A549 (cell line): ENCODE data around the gene HTR2B. TPM values are rescaled to one million over a fixed set of nuclear protein-coding genes. Genes with fewer than 3 reads are reported as not detected.
A peak's percentile ranks its signal among the peaks of the same experiment; 100 is the strongest.

Source experiments
- ATAC-seq, 2 experiments: fragments of 200-7000 bp in 1 of 2; fragments of >200 bp in 1 of 2; cut with Nextera tagmentation in 1 of 2; cut with Tn5 transposase in 1 of 2; 3 replicates each; pipeline versions ENCODE4 v1.8.0 to v1.9.1; 2018 to 2020; ENCODE audit warnings: mild to moderate bottlenecking in 1 of 2, moderate library complexity in 1 of 2
- CTCF ChIA-PET: fragments of 300-600 bp; sonication (Branson Sonifier 250); formaldehyde crosslinking; extraction: SDS; loops from one replicate; lab custom pipeline; 2021; ENCODE audit warnings: antibody characterized with exemption, inconsistent platforms; lab: Yijun Ruan, JAX
- POLR2A ChIA-PET: fragments of 350-600 bp; formaldehyde crosslinking; extraction: SDS; loops from one replicate; lab custom pipeline; 2021; ENCODE audit warnings: antibody characterized with exemption, inconsistent platforms; lab: Yijun Ruan, JAX
- DNase-seq, 2 experiments: peaks; one replicate each; pipeline versions ENCODE4 v3.0.0 to v3.0.0-alpha.2; 2011 to 2016; ENCODE audit warnings: low read depth in 1 of 2, low spot score in 1 of 2
- FAIRE-seq: peaks from 2 replicates; lab custom pipeline; 2011; peaks lifted over from hg19 to GRCh38; lab: Jason Lieb, UNC
- H3K27ac ChIP-seq, 2 experiments: fragments of >200 bp; sonication (Bioruptor Twin); formaldehyde crosslinking; 3 replicates each; pipeline ENCODE4 v1.5.1; 2016 to 2017
- H3K4me1 ChIP-seq: fragments of >200 bp; sonication (Bioruptor Twin); formaldehyde crosslinking; 3 replicates; pipeline ENCODE4 v1.6.1; 2016
- H3K4me2 ChIP-seq: fragments of >200 bp; sonication (Bioruptor Twin); formaldehyde crosslinking; 3 replicates; pipeline ENCODE4 v1.6.1; 2016
- H3K4me3 ChIP-seq: fragments of >200 bp; sonication (Bioruptor Twin); formaldehyde crosslinking; 3 replicates; pipeline ENCODE4 v1.5.1; 2016
- H3K9me3 ChIP-seq: fragments of >200 bp; sonication (Bioruptor Twin); formaldehyde crosslinking; 3 replicates; pipeline ENCODE4 v1.6.1; 2016
- BCL3 ChIP-seq: fragments of >200 bp; sonication (Bioruptor Twin); formaldehyde crosslinking; IDR thresholded peaks from 3 replicates; pipeline ENCODE4 v1.6.1; 2016
- BHLHE40 ChIP-seq: IDR thresholded peaks from 2 replicates; pipeline ENCODE4 v1.6.1; 2012; ENCODE audit warnings: low read depth, low read length, inconsistent platforms
- CHD4 ChIP-seq: fragments of 200-600 bp; sonication (generic); IDR thresholded peaks from 2 replicates; pipeline ENCODE4 v1.6.1; 2016; ENCODE audit warnings: antibody characterized with exemption, mild to moderate bottlenecking, borderline replicate concordance
- CTCF ChIP-seq: fragments of >200 bp; sonication (Bioruptor Twin); formaldehyde crosslinking; IDR thresholded peaks from 3 replicates; pipeline ENCODE4 v1.5.1; 2016
- EHF ChIP-seq: fragments of 250-450 bp; sonication (Bioruptor Pico); IDR thresholded peaks from 2 replicates; pipeline ENCODE4 v1.5.0; 2020; ENCODE audit warnings: mild to moderate bottlenecking
- ELK1 ChIP-seq: fragments of 150-350 bp; IDR thresholded peaks from 2 replicates; pipeline ENCODE4 v1.6.1; 2014; ENCODE audit warnings: low read depth, mild to moderate bottlenecking, low read length
- ESRRA ChIP-seq: fragments of 150-350 bp; IDR thresholded peaks from 2 replicates; pipeline ENCODE4 v1.6.1; 2014; ENCODE audit warnings: mild to moderate bottlenecking, low read length, borderline replicate concordance
- FOSL2 ChIP-seq, 2 experiments: fragments of 450-650 bp in 1 of 2; fragments of >200 bp in 1 of 2; sonication (Bioruptor Twin) in 1 of 2; formaldehyde crosslinking; IDR thresholded peaks; 2 replicates each; pipeline versions ENCODE4 v1.5.0 to v1.6.1; 2016 to 2020; ENCODE audit warnings: mild to moderate bottlenecking in 1 of 2, moderate library complexity in 1 of 2
- HEYL ChIP-seq: fragments of 250-450 bp; sonication (Bioruptor Pico); IDR thresholded peaks from 2 replicates; pipeline ENCODE4 v1.8.0; 2021; ENCODE audit warnings: mild to moderate bottlenecking, moderate library complexity
- NPAS2 ChIP-seq: fragments of 250-450 bp; sonication (Bioruptor Pico); IDR thresholded peaks from 2 replicates; pipeline ENCODE4 v1.8.0; 2022; ENCODE audit warnings: mild to moderate bottlenecking, moderate library complexity, borderline replicate concordance
- NR3C1 ChIP-seq: fragments of >200 bp; sonication (Bioruptor Twin); formaldehyde crosslinking; IDR thresholded peaks from 3 replicates; pipeline ENCODE4 v1.6.1; 2017
- PHF8 ChIP-seq: fragments of 200-600 bp; sonication (generic); IDR thresholded peaks from 2 replicates; pipeline ENCODE4 v1.6.1; 2016; ENCODE audit warnings: low read depth, mild to moderate bottlenecking, antibody characterized with exemption, moderate library complexity, borderline replicate concordance
- RAD21 ChIP-seq, 2 experiments: fragments of >200 bp in 1 of 2; sonication (Bioruptor Twin) in 1 of 2; formaldehyde crosslinking in 1 of 2; IDR thresholded peaks in 1 of 2; conservative IDR thresholded peaks in 1 of 2; 2 replicates in 1 of 2; 3 replicates in 1 of 2; pipeline ENCODE4 v1.6.1; 2012 to 2018; ENCODE audit warnings: inconsistent platforms in 1 of 2
- SMC3 ChIP-seq: fragments of >200 bp; sonication (Bioruptor Twin); formaldehyde crosslinking; IDR thresholded peaks from 3 replicates; pipeline ENCODE4 v1.6.1; 2018; ENCODE audit warnings: inconsistent platforms
- TP53 ChIP-seq: fragments of 250-450 bp; sonication (Bioruptor Pico); IDR thresholded peaks from 2 replicates; pipeline ENCODE4 v1.5.0; 2021; ENCODE audit warnings: mild to moderate bottlenecking, moderate library complexity
- USF2 ChIP-seq: fragments of 450-650 bp; IDR thresholded peaks from 2 replicates; pipeline ENCODE4 v1.6.1; 2014; ENCODE audit warnings: antibody characterized with exemption
- WGBS: methylation state at CpG from one replicate; pipeline ENCODE4 v1.1.6; 2017; ENCODE audit errors: missing lambda C conversion rate; 5-methylcytosine and 5-hydroxymethylcytosine counted together
- polyA plus RNA-seq, 4 experiments: library from polyadenylated mRNA; depleted of rRNA in 3 of 4; stranded (reverse); fragments of >200 nt; fragmentation: RNase III in 1 of 4; extraction: RNeasy Plus Mini Kit Qiagen cat#74134 plus additional on column Dnase treatment in 1 of 4; gene quantifications; 2 replicates in 3 of 4; 3 replicates in 1 of 4; pipeline ENCODE4 v1.2.3, GENCODE V29; 2011 to 2017

The HTR2B gene
- polyA plus RNA-seq, 2 of the 4 experiments (the other 2 are of a cell fraction) = 0.30 to 1.5 TPM

- TF ChIP-seq BCL3 = no peak
- no peak for TF ChIP-seq PHF8
- no peak for TF ChIP-seq FOSL2 (IDR thresholded peaks at IDR 0.05)
- no peak for TF ChIP-seq FOSL2 (CRISPR knock-in tag; IDR thresholded peaks at IDR 0.05)
- TF ChIP-seq EHF = no peak
- TF ChIP-seq, all 56 proteins: peak for 0
Observed at GRCh38 chr2:231110551-231110950, 14.3 kb downstream of the HTR2B start (continued).

- ATAC-seq (peak; percentile 84 to 89; a peak in 5 of 6 replicates), DNase-seq (peak; percentile 21 to 55), FAIRE-seq (no peak)
- peak; percentile 90 for TF ChIP-seq CTCF
- peak; percentile 76 to 77 for TF ChIP-seq RAD21 (conservative IDR thresholded peaks at IDR 0.05 in 1 of 2, IDR thresholded peaks at IDR 0.05 in 1 of 2)
- no peak for TF ChIP-seq BHLHE40
- TF ChIP-seq TP53 (CRISPR knock-in tag) = no peak
- peak; percentile 78 for TF ChIP-seq SMC3
- TF ChIP-seq ELK1 = no peak
- Histone ChIP-seq H3K4me2 (no peak overlapping the region), H3K4me1 (peaks cover 42% of the 10 kb centered on the region), H3K27ac (no peak overlapping the region), H3K9me3 (no peaks in the 10 kb centered on the region), H3K4me3 (no peak overlapping the region)
- ChIA-PET POLR2A (no interaction called here), CTCF (interaction anchor here (0.6 to 4.0 kb wide), 35 partner anchors 8 to 348 kb away, joined by 3 to 39 read pairs (median 5); partner anchors contain the start of genes ARMC9 and HTR2B)
- WGBS = 3% methylated on average over 3 of the region's 3 CpGs
Observed at GRCh38 chr2:231104115-231104713, 20.6 kb downstream of the HTR2B start.

- TF ChIP-seq USF2 (no peak), NR3C1 (no peak), HEYL (CRISPR knock-in tag) (no peak), ESRRA (no peak), NPAS2 (CRISPR knock-in tag) (no peak), CHD4 (no peak), FOSL2 (IDR thresholded peaks at IDR 0.05) (no peak), FOSL2 (CRISPR knock-in tag; IDR thresholded peaks at IDR 0.05) (peak; percentile 61)
- no peak overlapping the region for H3K27ac ChIP-seq
- WGBS = 79% methylated on average over 2 of the region's 2 CpGs
- no peaks in the 10 kb centered on the region for H3K9me3 ChIP-seq
- H3K4me1 ChIP-seq = peaks cover 42% of the 10 kb centered on the region
- CTCF ChIA-PET = interaction anchor here (0.9 to 4.0 kb wide), 9 partner anchors 8 to 315 kb away, joined by 3 to 39 read pairs (median 4); no protein-coding TSS in a partner anchor
- H3K4me2 ChIP-seq = no peak overlapping the region; the same call in 2 of the 3 replicates
- FAIRE-seq = no peak
- ATAC-seq = no peak
- no peak for DNase-seq
- POLR2A ChIA-PET = no interaction called here
- H3K4me3 ChIP-seq = no peak overlapping the region
Observed at GRCh38 chr2:231102772-231103171, 22.1 kb downstream of the HTR2B start.
